H1 (cell line): ENCODE data around the gene NEDD4L. TPM values are rescaled to one million over a fixed set of nuclear protein-coding genes. Genes with fewer than 3 reads are reported as not detected.

Experiments used
- CTCF ChIA-PET: fragments of 300-600 bp; sonication (Branson Sonifier 250); formaldehyde crosslinking; loops from one replicate; lab custom pipeline; 2021; ENCODE audit not compliant: partially characterized antibody; lab: Charles Lee
- POLR2A ChIA-PET: fragments of 300-600 bp; sonication (Branson Sonifier 250); formaldehyde crosslinking; loops from one replicate; lab custom pipeline; 2021; ENCODE audit warnings: inconsistent platforms; ENCODE audit not compliant: partially characterized antibody; lab: Charles Lee
- DNase-seq, 2 experiments: peaks; one replicate each; pipeline versions ENCODE4 v3.0.0 to v3.0.0-alpha.2; 2010 to 2022; ENCODE audit warnings: low spot score in 2 of 2, low read depth in 1 of 2, mixed read lengths in 1 of 2
- FAIRE-seq: peaks from 2 replicates; lab custom pipeline; 2011; peaks lifted over from hg19 to GRCh38; lab: Jason Lieb, UNC
- H2AFZ ChIP-seq: 2 replicates; pipeline ENCODE4 v1.8.1; 2012; ENCODE audit warnings: low read length, inconsistent platforms
- H2AK5ac ChIP-seq: 2 replicates; pipeline ENCODE4 v1.6.1; 2013; ENCODE audit warnings: low read depth, low read length
- H2BK120ac ChIP-seq: replicated peaks from 2 replicates; pipeline ENCODE3; 2013; ENCODE audit warnings: low read depth, low read length, inconsistent platforms
- H2BK12ac ChIP-seq: 2 replicates; pipeline ENCODE4 v1.6.1; 2013; ENCODE audit warnings: low read depth, low read length
- H2BK15ac ChIP-seq: 2 replicates; pipeline ENCODE4 v1.6.1; 2013; ENCODE audit warnings: low read length
- H2BK20ac ChIP-seq: 2 replicates; pipeline ENCODE4 v1.6.1; 2013; ENCODE audit warnings: low read length
- H2BK5ac ChIP-seq: 2 replicates; pipeline ENCODE4 v1.6.1; 2013; ENCODE audit warnings: low read depth, low read length
- H3K14ac ChIP-seq: 2 replicates; pipeline ENCODE4 v1.6.1; 2013; ENCODE audit warnings: inconsistent platforms; ENCODE audit not compliant: insufficient read length
- H3K18ac ChIP-seq: 2 replicates; pipeline ENCODE4 v1.6.1; 2013; ENCODE audit warnings: low read length; ENCODE audit errors: extremely low read depth
- H3K23ac ChIP-seq: 2 replicates; pipeline ENCODE4 v1.6.1; 2013; ENCODE audit warnings: inconsistent platforms; ENCODE audit not compliant: insufficient read length
- H3K23me2 ChIP-seq: 2 replicates; pipeline ENCODE4 v1.6.1; 2013; ENCODE audit warnings: low read depth, low read length
- H3K27ac ChIP-seq: 2 replicates; pipeline ENCODE4 v1.6.1; 2011; ENCODE audit warnings: low read depth, low read length, inconsistent platforms
- H3K27me3 ChIP-seq, 4 experiments: replicated peaks in 1 of 4; 1 replicate in 1 of 4; 2 replicates in 3 of 4; pipeline versions ENCODE4 v1.6.1 to v1.8.1; 2011 to 2013; ENCODE audit warnings: low read length in 3 of 4, mild to moderate bottlenecking in 3 of 4, inconsistent platforms in 2 of 4, mixed read lengths in 2 of 4, moderate library complexity in 1 of 4; ENCODE audit not compliant: control insufficient read depth in 3 of 4, insufficient read depth in 3 of 4; ENCODE audit errors: extremely low read depth in 1 of 4
- H3K36me3 ChIP-seq, 4 experiments: 2 replicates each; pipeline versions ENCODE4 v1.6.1 to v1.8.1; 2011 to 2013; ENCODE audit warnings: mild to moderate bottlenecking in 4 of 4, low read length in 3 of 4, moderate library complexity in 2 of 4, control low read depth in 1 of 4, inconsistent platforms in 1 of 4; ENCODE audit not compliant: insufficient read depth in 4 of 4, control insufficient read depth in 2 of 4
- H3K4ac ChIP-seq: replicated peaks from 2 replicates; pipeline ENCODE3; 2013; ENCODE audit warnings: low read length, low read depth, mixed read lengths, inconsistent platforms; ENCODE audit not compliant: insufficient read length
- H3K4me1 ChIP-seq, 4 experiments: replicated peaks in 1 of 4; 1 replicate in 1 of 4; 2 replicates in 3 of 4; pipeline versions ENCODE4 v1.6.1 to v1.8.1; 2011 to 2013; ENCODE audit warnings: low read length in 3 of 4, inconsistent platforms in 2 of 4, mixed read lengths in 1 of 4; ENCODE audit not compliant: insufficient read depth in 4 of 4, control insufficient read depth in 3 of 4
- H3K4me2 ChIP-seq, 2 experiments: 2 replicates each; pipeline versions ENCODE4 v1.6.1 to v1.8.1; 2011 to 2013; ENCODE audit warnings: low read depth in 2 of 2, low read length in 2 of 2, control low read depth in 1 of 2, inconsistent platforms in 1 of 2, mild to moderate bottlenecking in 1 of 2; ENCODE audit not compliant: insufficient read depth in 1 of 2
- H3K4me3 ChIP-seq, 4 experiments: fragments of 200-600, 300-600 bp in 1 of 4; sonication (generic), shearing (Covaris generic), sonication (Bioruptor Twin) in 1 of 4; 2 replicates each; pipeline versions ENCODE4 v1.5.1 to v1.8.1; 2011 to 2016; ENCODE audit warnings: low read length in 4 of 4, low read depth in 3 of 4, control low read depth in 2 of 4, inconsistent platforms in 2 of 4, mild to moderate bottlenecking in 2 of 4, mixed read lengths in 1 of 4, moderate library complexity in 1 of 4; ENCODE audit not compliant: insufficient read depth in 2 of 4; ENCODE audit errors: extremely low read depth in 1 of 4
- H3K56ac ChIP-seq: replicated peaks from 2 replicates; pipeline ENCODE3; 2013; ENCODE audit warnings: low read depth, mild to moderate bottlenecking, mixed read lengths, low read length, inconsistent platforms; ENCODE audit not compliant: insufficient read length
- H3K79me1 ChIP-seq: 2 replicates; pipeline ENCODE4 v1.6.1; 2013; ENCODE audit warnings: low read depth, low read length, control low read depth
- H3K79me2 ChIP-seq, 2 experiments: 2 replicates each; pipeline versions ENCODE4 v1.6.1 to v1.8.1; 2012 to 2013; ENCODE audit warnings: low read length in 2 of 2, mild to moderate bottlenecking in 2 of 2, inconsistent platforms in 1 of 2; ENCODE audit not compliant: insufficient read depth in 2 of 2, control insufficient read depth in 1 of 2
- H3K9ac ChIP-seq, 4 experiments: replicated peaks in 1 of 4; 1 replicate in 1 of 4; 2 replicates in 3 of 4; pipeline versions ENCODE4 v1.6.1 to v1.8.1; 2011 to 2013; ENCODE audit warnings: low read depth in 3 of 4, low read length in 3 of 4, control low read depth in 2 of 4, mild to moderate bottlenecking in 2 of 4, moderate library complexity in 2 of 4, inconsistent platforms in 1 of 4; ENCODE audit errors: extremely low read depth in 1 of 4
- H3K9me3 ChIP-seq, 2 experiments: 2 replicates each; pipeline versions ENCODE4 v1.6.1 to v1.8.1; 2012 to 2013; ENCODE audit warnings: mild to moderate bottlenecking in 2 of 2, moderate library complexity in 2 of 2, control low read depth in 1 of 2, inconsistent platforms in 1 of 2, low read depth in 1 of 2, low read length in 1 of 2, mixed read lengths in 1 of 2; ENCODE audit not compliant: insufficient read depth in 2 of 2
- H4K20me1 ChIP-seq, 2 experiments: replicated peaks in 1 of 2; 2 replicates each; pipeline versions ENCODE3 to v1.8.1; 2011 to 2013; ENCODE audit warnings: inconsistent platforms in 2 of 2, low read length in 2 of 2, mild to moderate bottlenecking in 1 of 2; ENCODE audit not compliant: insufficient read depth in 2 of 2, control insufficient read depth in 1 of 2
- H4K5ac ChIP-seq: 2 replicates; pipeline ENCODE4 v1.6.1; 2013; ENCODE audit warnings: low read length, low read depth, mixed read lengths, inconsistent platforms; ENCODE audit not compliant: insufficient read length
- H4K8ac ChIP-seq: 2 replicates; pipeline ENCODE4 v1.8.0; 2013; ENCODE audit warnings: mild to moderate bottlenecking, moderate library complexity, low read length, inconsistent platforms; ENCODE audit not compliant: insufficient read depth; ENCODE audit errors: extremely low read depth
- H4K91ac ChIP-seq: replicated peaks from 2 replicates; pipeline ENCODE3; 2013; ENCODE audit warnings: low read length, mixed read lengths, inconsistent platforms; ENCODE audit not compliant: insufficient read length
- CBX5 ChIP-seq: fragments of 300-800, 300-1000 bp; sonication (generic); IDR thresholded peaks from 2 replicates; pipeline ENCODE4 v1.7.1; 2016; ENCODE audit warnings: antibody characterized with exemption, low read length, low read depth
- CHD1 ChIP-seq: IDR thresholded peaks from 2 replicates; pipeline ENCODE4 v1.6.1; 2012; ENCODE audit warnings: low read depth, low read length, improper control_type of control experiment
- CREB1 ChIP-seq: IDR thresholded peaks from 2 replicates; pipeline ENCODE4 v1.6.1; 2012; ENCODE audit warnings: inconsistent platforms
- CTBP2 ChIP-seq: IDR thresholded peaks from 2 replicates; pipeline ENCODE4 v1.7.0; 2011; ENCODE audit warnings: borderline replicate concordance, mild to moderate bottlenecking, moderate library complexity, mixed read lengths, low read length; ENCODE audit not compliant: insufficient read depth, insufficient read length
- JUN ChIP-seq: IDR thresholded peaks from 2 replicates; pipeline ENCODE4 v1.6.1; 2011; ENCODE audit warnings: low read depth, mild to moderate bottlenecking, improper control_type of control experiment, low read length
- RAD21 ChIP-seq, 2 experiments: IDR thresholded peaks in 1 of 2; conservative IDR thresholded peaks in 1 of 2; 2 replicates each; pipeline ENCODE4 v1.6.1; 2011; ENCODE audit warnings: low read depth in 2 of 2, low read length in 2 of 2, improper control_type of control experiment in 1 of 2, inconsistent platforms in 1 of 2, mild to moderate bottlenecking in 1 of 2, moderate library complexity in 1 of 2
- SIN3A ChIP-seq, 2 experiments: IDR thresholded peaks in 1 of 2; conservative IDR thresholded peaks in 1 of 2; 2 replicates each; pipeline ENCODE4 v1.6.1; 2011 to 2012; ENCODE audit warnings: low read length in 2 of 2, improper control_type of control experiment in 1 of 2, low read depth in 1 of 2, mild to moderate bottlenecking in 1 of 2
- SIX5 ChIP-seq: IDR thresholded peaks from 2 replicates; pipeline ENCODE4 v1.6.1; 2011; ENCODE audit warnings: mild to moderate bottlenecking, low read depth, low read length
- SP4 ChIP-seq: IDR thresholded peaks from 2 replicates; pipeline ENCODE4 v1.6.1; 2012; ENCODE audit warnings: low read length, inconsistent platforms
- SRF ChIP-seq: IDR thresholded peaks from 2 replicates; pipeline ENCODE4 v1.6.1; 2011; ENCODE audit warnings: mild to moderate bottlenecking, low read depth, low read length, moderate library complexity
- SUZ12 ChIP-seq: fragments of 200-600 bp; sonication (generic); IDR thresholded peaks from 2 replicates; pipeline ENCODE4 v1.6.1; 2012; ENCODE audit warnings: mild to moderate bottlenecking, inconsistent platforms, low read length, moderate library complexity, mixed read lengths
- TCF12 ChIP-seq: IDR thresholded peaks from 2 replicates; pipeline ENCODE4 v1.6.1; 2011; ENCODE audit warnings: low read depth, mild to moderate bottlenecking, low read length
- YY1 ChIP-seq: IDR thresholded peaks from 2 replicates; pipeline ENCODE4 v1.6.1; 2011; ENCODE audit warnings: low read depth, mild to moderate bottlenecking, low read length
- WGBS, 2 experiments: shearing (Covaris generic) in 1 of 2; methylation state at CpG; one replicate each; pipeline versions ENCODE4 v1.1.6 to v1.1.7; 2013 to 2015; ENCODE audit warnings: low lambda C conversion rate in 2 of 2, mixed read lengths in 2 of 2, inconsistent platforms in 1 of 2, low coverage in 1 of 2, missing lambda C conversion rate in 1 of 2; ENCODE audit not compliant: insufficient replicate concordance in 2 of 2, insufficient coverage in 1 of 2, insufficient read length in 1 of 2; ENCODE audit errors: extremely low coverage in 1 of 2, missing lambda C conversion rate in 1 of 2; 5-methylcytosine and 5-hydroxymethylcytosine counted together
- polyA plus RNA-seq, 7 experiments: library from polyadenylated mRNA; depleted of rRNA in 3 of 7; stranded (reverse) in 5 of 7; unstranded in 2 of 7; fragments of >200 nt in 5 of 7; fragments of 200-250 nt in 2 of 7; gene quantifications; 1 replicate in 5 of 7; 2 replicates in 1 of 7; 4 replicates in 1 of 7; pipeline versions ENCODE4 v1.2.1 to v1.2.3, GENCODE V29; 2011 to 2013; ENCODE audit warnings: missing spikeins in 2 of 7, mixed read lengths in 2 of 7
- total RNA-seq: library from RNA; stranded (reverse); fragmentation: NEBNext Ultra II Directional; extraction: Animal tissue kit (Norgen Biotek cat#: 25700); gene quantifications from 2 replicates; pipeline ENCODE4 v1.2.1, GENCODE V29; 2021

The NEDD4L gene
- total and polyA plus RNA-seq, 2 of the 8 experiments (the other 6 are each of a cell fraction or from before 2014, with no cell fraction given), result 37.3 to 69.8 TPM

- CTCF ChIA-PET, result interaction anchor here (0.5 to 1.9 kb wide), 12 partner anchors 11 to 106 kb away, joined by 3 to 9 read pairs (median 3); no protein-coding TSS in a partner anchor
- H3K36me3 ChIP-seq, result peaks cover 2 to 13% (median 11%) of the 10 kb centered on the region in 4 experiments; a peak in 5 of 8 replicates
- H2BK5ac ChIP-seq, result peak overlapping the region; percentile 45; the same call in 1 of the 2 replicates
- no peak overlapping the region for H3K18ac ChIP-seq
- H3K9me3 ChIP-seq, result no peaks in the 10 kb centered on the region
- H3K4me3 ChIP-seq, result no peak overlapping the region
- H3K79me2 ChIP-seq, result no peaks in the 10 kb centered on the region
- H4K20me1 ChIP-seq, result peaks cover 0 to 2% of the 10 kb centered on the region in 2 experiments
- TF ChIP-seq CBX5 (no peak), RAD21 (IDR thresholded peaks at IDR 0.05 in 1 of 2, conservative IDR thresholded peaks at IDR 0.05 in 1 of 2; ENCODE audit: low read depth in 2 of 2, low read length in 2 of 2) (no peak), TCF12 (no peak), SUZ12 (no peak), CHD1 (no peak), CTBP2 (no peak), YY1 (no peak), CREB1 (no peak), SRF (no peak), SIX5 (no peak), SIN3A (conservative IDR thresholded peaks at IDR 0.05 in 1 of 2, IDR thresholded peaks at IDR 0.05 in 1 of 2; ENCODE audit: low read depth in 1 of 2, low read length in 2 of 2) (no peak), SP4 (no peak), JUN (no peak)
- POLR2A ChIA-PET, result no interaction called here
- no peak overlapping the region for H3K27ac ChIP-seq
- H3K14ac ChIP-seq, result no peak overlapping the region
- H3K56ac ChIP-seq, result no peak overlapping the region
- H4K5ac ChIP-seq, result no peak overlapping the region
- H4K91ac ChIP-seq, result no peak overlapping the region
- H2AFZ ChIP-seq, result no peak overlapping the region
- H2BK20ac ChIP-seq, result no peak overlapping the region
- WGBS, 2 experiments, result 87% methylated on average over 14 of the region's 14 CpGs; no CpG with 5 or more reads in 1 of the 2 experiments
- no peak for FAIRE-seq
- H2BK15ac ChIP-seq, result no peak overlapping the region
- peaks cover 0 to 2% (median 0%) of the 10 kb centered on the region in 4 experiments; a peak in 3 of 7 replicates for H3K4me1 ChIP-seq
- H3K79me1 ChIP-seq, result no peaks in the 10 kb centered on the region
- H3K4me2 ChIP-seq, result no peak overlapping the region
- no peak overlapping the region for H3K23ac ChIP-seq
- no peak overlapping the region for H4K8ac ChIP-seq
- no peak overlapping the region for H2BK120ac ChIP-seq
- H3K23me2 ChIP-seq, result no peaks in the 10 kb centered on the region
- no peak for DNase-seq
- H3K27me3 ChIP-seq, result no peaks in the 10 kb centered on the region
- no peak overlapping the region; the same call in 1 of the 2 replicates for H2BK12ac ChIP-seq
- H2AK5ac ChIP-seq, result no peak overlapping the region
- H3K4ac ChIP-seq, result no peak overlapping the region
- no peak overlapping the region for H3K9ac ChIP-seq
Observed at GRCh38 chr18:58400331-58400870, 356.4 kb downstream of the NEDD4L start.
